ENCODE measurements around the gene DCLK3.
A peak's percentile ranks its signal among the peaks of the same experiment; 100 is the strongest.

Gene DCLK3

GRCh38 chr3:36705015-36705414 lies 59.3 kb downstream of the DCLK3 start:
- DNase-seq: no peak

GRCh38 chr3:36704280-36704679 lies 60.1 kb downstream of the DCLK3 start:
- no peak for DNase-seq

- no peak for DNase-seq
Observed at GRCh38 chr3:36701249-36701572, 63.1 kb downstream of the DCLK3 start.

GRCh38 chr3:36700537-36701248 lies 63.7 kb downstream of the DCLK3 start:
- peak; percentile 11 for DNase-seq

- no peak for DNase-seq
Observed at GRCh38 chr3:36698314-36698713, 66.0 kb downstream of the DCLK3 start.

GRCh38 chr3:36697229-36698001 lies 66.9 kb downstream of the DCLK3 start:
- no peak for DNase-seq

- no peak for DNase-seq
Observed at GRCh38 chr3:36696799-36697198, 67.6 kb downstream of the DCLK3 start.

GRCh38 chr3:36695769-36696137 lies 68.6 kb downstream of the DCLK3 start:
- DNase-seq: no peak

GRCh38 chr3:36695113-36695768 lies 69.1 kb downstream of the DCLK3 start:
- no peak for DNase-seq

- DNase-seq: no peak
Observed at GRCh38 chr3:36693670-36694069, 70.7 kb downstream of the DCLK3 start.

GRCh38 chr3:36689560-36689959 lies 74.8 kb downstream of the DCLK3 start:
- no peak for DNase-seq

- DNase-seq: no peak
Observed at GRCh38 chr3:36688815-36689214, 75.5 kb downstream of the DCLK3 start.

GRCh38 chr3:36686516-36686915 lies 77.8 kb downstream of the DCLK3 start:
- DNase-seq: no peak

- no peak for DNase-seq
Observed at GRCh38 chr3:36681867-36682266, 82.5 kb downstream of the DCLK3 start.

GRCh38 chr3:36680952-36681351 lies 83.4 kb downstream of the DCLK3 start:
- no peak for DNase-seq

GRCh38 chr3:36679384-36680200 lies 84.8 kb downstream of the DCLK3 start:
- no peak for DNase-seq

- DNase-seq: no peak
Observed at GRCh38 chr3:36678216-36679013, 85.9 kb downstream of the DCLK3 start.

- DNase-seq: no peak
Observed at GRCh38 chr3:36677331-36678007, 86.9 kb downstream of the DCLK3 start.

GRCh38 chr3:36674816-36675215 lies 89.5 kb downstream of the DCLK3 start:
- DNase-seq: no peak

- no peak for DNase-seq
Observed at GRCh38 chr3:36669764-36670163, 94.6 kb downstream of the DCLK3 start.

- DNase-seq: no peak
Observed at GRCh38 chr3:36666166-36666565, 98.2 kb downstream of the DCLK3 start.
